ENCODE data around the gene EXOC6B.

- TF ChIP-seq CTCF (IDR thresholded peaks at IDR 0.05), result no peak
- TF ChIP-seq POLR2A (IDR thresholded peaks at IDR 0.05), result no peak
Observed at GRCh38 chr2:72134408-72134996, 691.3 kb downstream of the EXOC6B start.

Data from esophagus squamous epithelium (tissue), 4 donors.